PC-9 (cell line): ENCODE results near the gene ROPN1B. TPM values are rescaled to one million over a fixed set of nuclear protein-coding genes. Genes with fewer than 3 reads are reported as not detected.
"Not testable (repeated sequence)": the region's sequence is repeated elsewhere in the genome, so short reads cannot be mapped to it uniquely, and the experiment has no call there.

Experiments used
- BruUV-seq: library from RNA; stranded (reverse); fragments of 400-500 nt; replicated peaks from 2 replicates; lab custom pipeline; 2021; lab: Mats Ljungman, UMichigan
- CTCF ChIA-PET: fragments of 300-600 bp; sonication (Branson Sonifier 250); formaldehyde crosslinking; loops from one replicate; lab custom pipeline; 2022; ENCODE audit warnings: antibody characterized with exemption; lab: Charles Lee
- POLR2A ChIA-PET: fragments of 300-600 bp; sonication (Branson Sonifier 250); formaldehyde crosslinking; loops from one replicate; lab custom pipeline; 2022; ENCODE audit warnings: antibody characterized with exemption; ENCODE audit not compliant: unreplicated experiment; lab: Charles Lee
- DNase-seq, 2 experiments: peaks; one replicate each; pipeline versions ENCODE4 v3.0.0 to v3.0.0-alpha.2; 2015 to 2022; ENCODE audit warnings: mixed read lengths in 1 of 2
- H2AFZ ChIP-seq: fragments of 200-600 bp; sonication (generic); 2 replicates; pipeline ENCODE4 v1.8.1; 2017; ENCODE audit warnings: antibody characterized with exemption
- H3F3A ChIP-seq: fragments of 200-600 bp; sonication (generic); 2 replicates; pipeline ENCODE4 v1.8.1; 2017; ENCODE audit warnings: antibody characterized with exemption, mild to moderate bottlenecking, low read depth; ENCODE audit not compliant: insufficient read depth
- H3K27ac ChIP-seq: fragments of 200-600 bp; sonication (generic); 2 replicates; pipeline ENCODE4 v1.6.1; 2016; ENCODE audit warnings: mixed run types
- H3K27me3 ChIP-seq: fragments of 200-600 bp; sonication (generic); 2 replicates; pipeline ENCODE4 v1.6.1; 2016; ENCODE audit warnings: low read depth, mixed run types; ENCODE audit not compliant: insufficient read depth
- H3K36me3 ChIP-seq: fragments of 200-600 bp; sonication (generic); 2 replicates; pipeline ENCODE4 v1.6.1; 2016; ENCODE audit warnings: low read depth, mixed run types
- H3K4me1 ChIP-seq: fragments of 200-600 bp; sonication (generic); replicated peaks from 2 replicates; pipeline ENCODE4 v1.6.1; 2016; ENCODE audit warnings: mixed run types; ENCODE audit not compliant: insufficient read depth
- H3K4me2 ChIP-seq: fragments of 200-600 bp; sonication (generic); 2 replicates; pipeline ENCODE4 v1.6.1; 2017; ENCODE audit warnings: mixed run types
- H3K4me3 ChIP-seq: fragments of 200-600 bp; sonication (generic); 2 replicates; pipeline ENCODE4 v1.6.1; 2016; ENCODE audit warnings: mixed run types
- H3K79me2 ChIP-seq: fragments of 200-600 bp; sonication (generic); 2 replicates; pipeline ENCODE4 v1.6.1; 2017; ENCODE audit warnings: low read depth, mixed run types
- H3K9me2 ChIP-seq: fragments of 200-600 bp; sonication (generic); 2 replicates; pipeline ENCODE4 v1.8.1; 2017; ENCODE audit warnings: mild to moderate bottlenecking; ENCODE audit not compliant: insufficient read depth
- H3K9me3 ChIP-seq: fragments of 200-600 bp; sonication (generic); 2 replicates; pipeline ENCODE4 v1.8.1; 2016; ENCODE audit warnings: low read depth; ENCODE audit not compliant: insufficient read depth
- H4K20me1 ChIP-seq: fragments of 200-600 bp; sonication (generic); 2 replicates; pipeline ENCODE4 v1.8.1; 2017; ENCODE audit not compliant: insufficient read depth
- CTCF ChIP-seq: fragments of 200-600 bp; sonication (generic); conservative IDR thresholded peaks from 2 replicates; pipeline ENCODE4 v1.6.1; 2017; ENCODE audit warnings: mixed run types, antibody characterized with exemption, mild to moderate bottlenecking, moderate library complexity
- EZH2 ChIP-seq: fragments of 200-600 bp; sonication (generic); IDR thresholded peaks from 2 replicates; pipeline ENCODE4 v1.8.0; 2017; ENCODE audit warnings: antibody characterized with exemption, low read depth
- intact Hi-C: fragments of 100-400 bp; cut with micrococcal nuclease; formaldehyde crosslinking; loops from one replicate; pipeline ENCODE4 v1.10.0; 2022; ENCODE audit not compliant: unreplicated experiment
- total RNA-seq: library from RNA; stranded (reverse); gene quantifications from 2 replicates; pipeline ENCODE4 v1.2.3, GENCODE V29; 2021

Gene ROPN1B
- total RNA-seq, 1 experiment from 2014 or later = 0.85 TPM

GRCh38 chr3:125957020-125957419, 12.0 kb upstream of the ROPN1B start:
- H3K4me2 ChIP-seq, H3K36me3 ChIP-seq, H3K4me1 ChIP-seq, H3F3A ChIP-seq, H3K4me3 ChIP-seq, BruUV-seq, DNase-seq, H4K20me1 ChIP-seq, POLR2A ChIA-PET, H3K27ac ChIP-seq, H3K79me2 ChIP-seq, H3K9me3 ChIP-seq, intact Hi-C loops, H3K9me2 ChIP-seq, CTCF ChIA-PET, H2AFZ ChIP-seq: not testable (repeated sequence)
- peaks cover 13% of the 10 kb centered on the region; the same call in 1 of the 2 replicates for H3K27me3 ChIP-seq

GRCh38 chr3:125957674-125958510, 11.1 kb upstream of the ROPN1B start:
- TF ChIP-seq CTCF = no peak
- no peak for TF ChIP-seq EZH2
- Histone ChIP-seq H3K4me1 (no peaks in the 10 kb centered on the region), H3K4me3 (no peak overlapping the region), H3K27ac (no peak overlapping the region), H2AFZ (no peak overlapping the region), H3K9me2 (no peaks in the 10 kb centered on the region), H3K9me3 (no peaks in the 10 kb centered on the region), H3K4me2 (no peak overlapping the region), H3F3A (no peaks in the 10 kb centered on the region), H4K20me1 (no peaks in the 10 kb centered on the region), H3K36me3 (no peaks in the 10 kb centered on the region), H3K79me2 (no peaks in the 10 kb centered on the region), H3K27me3 (peaks cover 15% of the 10 kb centered on the region; the same call in 1 of the 2 replicates)
- BruUV-seq = no TSS peak
- intact Hi-C loops = no loop called here
- DNase-seq = no peak
- POLR2A ChIA-PET = no interaction called here
- CTCF ChIA-PET = no interaction called here

GRCh38 chr3:125958511-125959316, 10.3 kb upstream of the ROPN1B start:
- TF ChIP-seq CTCF (no peak), EZH2 (no peak)
- CTCF ChIA-PET = no interaction called here
- Histone ChIP-seq H3K27ac (no peak overlapping the region), H3F3A (no peaks in the 10 kb centered on the region), H3K4me2 (no peak overlapping the region), H3K9me3 (no peaks in the 10 kb centered on the region), H2AFZ (no peak overlapping the region), H4K20me1 (no peaks in the 10 kb centered on the region), H3K79me2 (no peaks in the 10 kb centered on the region), H3K4me1 (no peaks in the 10 kb centered on the region), H3K27me3 (peaks cover 14% of the 10 kb centered on the region; the same call in 1 of the 2 replicates), H3K4me3 (no peak overlapping the region), H3K36me3 (no peaks in the 10 kb centered on the region), H3K9me2 (no peaks in the 10 kb centered on the region)
- BruUV-seq = no TSS peak
- DNase-seq = no peak
- intact Hi-C loops = no loop called here
- POLR2A ChIA-PET = no interaction called here
